ENCODE data around the gene PPM1E.
"Not testable (repeated sequence)": the region's sequence is repeated elsewhere in the genome, so short reads cannot be mapped to it uniquely, and the experiment has no call there.

PPM1E gene

DNA sequence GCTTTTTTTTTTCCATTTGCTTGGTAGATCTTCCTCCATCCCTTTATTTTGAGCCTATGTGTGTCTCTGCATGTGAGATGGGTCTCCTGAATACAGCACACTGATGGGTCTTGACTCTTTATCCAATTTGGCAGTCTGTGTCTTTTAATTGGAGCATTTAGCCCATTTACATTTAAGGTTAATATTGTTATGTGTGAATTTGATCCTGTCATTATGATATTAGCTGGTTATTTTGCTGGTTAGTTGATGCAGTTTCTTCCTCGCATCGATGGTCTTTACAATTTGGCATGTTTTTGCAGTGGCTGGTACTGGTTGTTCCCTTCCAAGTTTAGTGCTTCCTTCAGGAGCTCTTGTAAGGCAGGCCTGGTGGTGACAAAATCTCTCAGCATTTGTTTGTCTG is 94.5 kb downstream of the PPM1E start:
- not testable (repeated sequence) for ATAC-seq

- no peak for ATAC-seq
Measured at GRCh38 chr17:58865301-58865700, 109.6 kb downstream of the PPM1E start.

- ATAC-seq, result no peak
Measured at GRCh38 chr17:58870747-58871146, 115.1 kb downstream of the PPM1E start.

GRCh38 chr17:58873926-58874325 is 118.3 kb downstream of the PPM1E start:
- no peak for ATAC-seq

GRCh38 chr17:58875261-58875660 is 119.6 kb downstream of the PPM1E start:
- ATAC-seq, result no peak

DNA sequence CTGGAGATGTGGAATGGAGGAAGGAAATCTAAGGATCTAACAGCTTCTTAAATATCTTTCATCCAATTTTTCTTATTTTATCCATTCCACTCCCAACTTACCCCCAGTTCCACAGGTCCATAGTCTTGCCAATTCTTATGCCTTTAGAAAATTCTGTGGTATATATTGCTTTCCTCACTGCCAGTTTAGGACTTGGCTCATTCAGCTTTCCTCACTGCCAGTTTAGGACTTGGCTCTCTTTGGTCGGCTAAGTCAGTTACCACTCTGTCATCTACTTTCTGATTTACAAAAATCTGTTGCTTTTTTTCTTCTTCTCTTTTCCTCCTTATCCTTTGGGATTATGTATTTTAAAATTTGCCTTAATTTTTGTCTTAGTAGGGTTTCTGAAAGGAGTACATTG is 128.5 kb downstream of the PPM1E start:
- ATAC-seq, result no peak

DNA sequence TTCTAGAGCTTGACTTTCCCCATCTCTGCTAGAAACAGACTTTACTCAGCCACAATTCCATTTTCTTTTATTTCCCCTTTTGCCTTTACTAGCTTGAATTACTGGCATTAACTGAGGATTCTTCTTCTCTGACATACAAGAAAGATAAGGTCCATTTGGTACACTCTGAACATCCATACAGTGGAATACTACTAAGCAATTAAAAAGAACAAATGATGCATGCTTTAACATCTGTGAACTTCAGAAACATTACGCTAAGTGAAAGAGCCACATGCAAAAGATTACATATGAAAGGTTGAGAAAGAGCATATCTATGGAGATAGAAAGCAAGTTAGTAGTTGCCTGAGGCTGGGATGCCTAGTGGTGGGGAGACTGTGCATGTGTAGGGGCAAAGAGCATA is 130.9 kb downstream of the PPM1E start:
- no peak for ATAC-seq

DNA sequence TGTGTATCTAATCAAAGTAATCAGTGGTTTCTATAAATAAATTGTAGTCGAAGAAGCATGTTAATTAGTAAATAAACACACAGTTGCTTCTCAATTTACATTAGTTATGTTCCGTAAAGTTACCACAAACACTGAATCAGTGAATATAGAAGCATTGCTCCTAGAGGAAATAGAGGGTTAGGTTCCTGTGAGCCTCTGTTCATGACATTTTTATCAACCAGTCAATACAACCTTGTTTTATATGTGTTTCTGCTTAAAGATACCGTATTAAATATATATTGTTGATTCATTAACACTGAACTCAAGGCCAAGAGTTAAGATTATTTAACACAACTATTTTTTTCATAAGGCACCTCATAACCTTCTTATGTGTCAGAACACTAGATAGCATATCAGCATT is 134.3 kb downstream of the PPM1E start:
- ATAC-seq, result no peak

DNA sequence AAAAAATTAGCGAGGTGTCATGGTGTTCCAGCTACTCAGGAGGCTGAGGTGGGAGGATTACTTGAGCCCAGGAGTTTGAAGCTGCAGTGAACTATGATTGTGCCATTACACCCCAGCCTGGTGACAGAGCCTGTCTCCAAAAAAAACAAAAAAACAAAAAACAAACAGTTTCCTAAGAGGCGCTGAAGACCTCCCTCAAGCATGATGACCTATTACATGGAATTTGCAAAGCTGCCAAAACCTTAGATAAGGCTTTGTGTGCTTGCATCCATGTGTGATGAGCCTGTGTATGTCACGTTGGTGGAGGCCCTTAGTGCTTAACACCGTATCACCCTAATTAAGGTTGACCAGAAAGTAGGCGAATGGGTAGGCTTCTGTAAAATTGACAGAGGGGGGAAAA is 143.5 kb downstream of the PPM1E start:
- no peak for ATAC-seq

DNA sequence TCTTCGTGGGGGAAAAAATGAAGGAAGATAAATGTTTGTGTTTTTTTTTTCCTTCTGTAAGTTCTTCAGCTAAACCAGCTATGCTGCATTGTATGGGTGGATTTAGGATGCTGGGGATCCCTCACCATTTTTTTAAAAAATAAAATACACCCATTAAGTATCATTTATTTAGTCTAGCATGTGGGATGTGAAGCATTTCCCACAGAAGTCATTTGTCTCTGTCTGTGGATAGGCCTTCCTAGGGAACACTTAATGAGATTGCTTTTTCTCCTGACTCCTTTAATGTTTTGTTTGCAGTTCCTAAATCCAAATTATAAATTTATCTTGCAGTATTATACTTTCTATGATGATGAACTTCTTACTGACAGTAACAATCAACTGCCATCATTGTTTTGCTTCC is 146.7 kb downstream of the PPM1E start:
- no peak for ATAC-seq

GRCh38 chr17:58911741-58912343 is 156.2 kb downstream of the PPM1E start:
- no peak for ATAC-seq

DNA sequence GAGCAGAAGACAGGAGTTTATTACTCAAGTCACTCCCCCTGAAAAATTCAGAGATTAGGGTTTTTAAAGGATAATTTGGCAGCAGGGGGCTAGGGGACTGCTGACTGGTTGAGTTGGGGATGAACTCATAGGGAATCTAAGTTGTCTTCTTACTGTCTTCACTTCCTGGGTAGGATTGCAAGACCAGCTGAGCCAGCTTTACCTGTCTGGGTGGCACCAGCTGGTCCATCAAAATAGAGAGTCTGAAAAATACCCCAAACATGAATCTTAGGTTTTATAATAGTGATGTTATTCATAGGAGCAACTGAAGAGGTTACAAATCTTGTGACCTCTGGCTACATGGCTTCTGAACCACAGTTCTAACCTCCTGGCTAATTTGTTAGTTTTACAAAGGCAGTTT is 157.9 kb downstream of the PPM1E start:
- no peak for ATAC-seq

DNA sequence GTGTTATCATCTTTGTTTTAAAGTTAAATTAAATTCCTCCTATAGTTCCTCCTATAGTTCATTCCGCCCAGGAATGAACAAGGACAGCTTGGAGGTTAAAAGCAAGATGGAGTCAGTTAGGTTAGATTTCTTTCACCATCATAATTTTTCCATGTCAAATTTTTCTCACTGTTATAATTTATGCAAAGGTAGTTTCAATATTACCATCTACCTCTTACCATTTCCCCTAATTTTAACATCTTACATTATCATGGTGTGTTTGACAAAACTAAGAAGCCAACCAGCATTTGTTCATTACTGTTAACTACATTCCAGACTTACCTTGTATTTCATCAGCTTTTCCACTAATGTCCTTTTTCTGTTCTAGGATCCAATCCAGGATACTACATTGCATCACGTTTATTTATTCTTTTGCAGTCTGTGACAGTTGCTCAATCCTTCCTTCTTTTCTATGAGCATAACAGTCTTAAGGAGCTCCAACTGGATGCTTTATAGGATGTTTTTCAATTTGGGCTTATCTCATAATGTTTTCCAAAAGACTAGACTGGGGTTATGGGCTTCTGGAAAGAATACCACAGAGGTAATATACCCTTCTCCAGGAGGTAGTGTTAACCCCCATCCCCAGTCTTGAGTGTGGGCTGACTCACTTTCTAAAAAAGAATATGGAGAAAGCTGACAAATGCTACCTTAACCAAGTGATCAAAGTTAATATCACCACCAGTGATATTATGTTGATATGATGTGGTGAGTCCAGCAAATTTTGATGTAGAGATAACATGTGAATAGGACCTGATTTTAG is 158.5 kb downstream of the PPM1E start:
- ATAC-seq, result no peak

DNA sequence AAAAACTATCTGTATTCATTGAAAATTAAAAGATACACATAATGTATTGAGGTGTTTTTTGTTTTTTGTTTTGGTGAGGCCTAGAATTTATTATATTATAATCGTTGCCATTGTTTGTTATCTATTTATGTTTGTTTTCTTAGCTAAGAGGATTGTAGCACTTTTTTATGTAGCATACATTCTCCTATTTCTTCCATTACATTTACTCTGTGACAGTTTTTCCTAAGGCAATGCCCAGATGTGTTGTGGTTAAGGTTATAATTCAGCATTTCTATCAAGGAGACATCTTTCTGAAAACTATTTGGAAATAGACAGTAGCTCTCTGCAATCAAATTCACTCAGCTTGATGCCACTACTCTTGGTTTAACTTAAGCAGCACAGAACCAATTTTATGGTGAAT is 161.6 kb downstream of the PPM1E start:
- ATAC-seq, result no peak

- ATAC-seq, result no peak
Measured at GRCh38 chr17:58918072-58918471, 162.4 kb downstream of the PPM1E start.

DNA sequence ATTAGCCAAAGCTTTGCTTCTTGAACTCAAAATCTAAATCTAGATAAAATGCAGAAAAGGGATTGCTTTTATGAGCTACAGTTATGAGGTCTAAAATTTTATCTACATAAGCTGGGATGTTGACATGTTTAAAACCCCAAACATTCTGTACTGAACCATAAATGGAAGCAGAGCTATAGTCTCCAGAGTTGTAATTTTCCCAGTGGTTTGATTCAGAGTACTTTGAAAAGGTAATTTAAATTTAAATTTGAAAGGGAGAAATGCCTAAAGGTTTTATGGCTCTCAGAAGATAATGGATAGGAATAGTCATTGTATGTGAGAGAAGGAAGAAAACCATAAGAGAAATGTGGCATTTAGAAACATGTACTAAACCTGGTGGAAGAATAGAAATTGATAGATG is 163.2 kb downstream of the PPM1E start:
- no peak for ATAC-seq

DNA sequence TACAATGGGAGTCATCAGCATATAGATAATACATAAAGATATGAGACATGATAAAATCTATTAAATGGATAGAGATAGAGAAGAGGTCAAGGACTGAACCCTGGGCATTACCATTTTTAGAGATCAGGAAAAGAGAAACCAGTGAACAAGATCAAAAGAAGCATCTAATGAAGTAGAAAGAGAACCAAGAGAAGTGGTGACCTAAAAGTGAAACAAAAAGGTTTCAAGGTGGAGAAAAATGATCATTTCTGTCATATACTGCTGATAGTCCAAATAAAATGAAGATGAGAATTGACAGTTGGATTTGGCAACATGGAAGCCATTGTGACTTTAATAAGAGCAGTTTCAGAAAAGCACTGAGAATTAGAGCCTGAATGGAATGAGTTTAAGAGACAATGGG is 165.1 kb downstream of the PPM1E start:
- ATAC-seq, result no peak

- no peak for ATAC-seq
Measured at GRCh38 chr17:58932956-58933355, 177.3 kb downstream of the PPM1E start.

- ATAC-seq, result no peak
Measured at GRCh38 chr17:58936295-58936694, 180.6 kb downstream of the PPM1E start.

GRCh38 chr17:58944166-58944565 is 188.5 kb downstream of the PPM1E start:
- no peak for ATAC-seq

GRCh38 chr17:58947411-58947810 is 191.8 kb downstream of the PPM1E start:
- no peak for ATAC-seq

DNA sequence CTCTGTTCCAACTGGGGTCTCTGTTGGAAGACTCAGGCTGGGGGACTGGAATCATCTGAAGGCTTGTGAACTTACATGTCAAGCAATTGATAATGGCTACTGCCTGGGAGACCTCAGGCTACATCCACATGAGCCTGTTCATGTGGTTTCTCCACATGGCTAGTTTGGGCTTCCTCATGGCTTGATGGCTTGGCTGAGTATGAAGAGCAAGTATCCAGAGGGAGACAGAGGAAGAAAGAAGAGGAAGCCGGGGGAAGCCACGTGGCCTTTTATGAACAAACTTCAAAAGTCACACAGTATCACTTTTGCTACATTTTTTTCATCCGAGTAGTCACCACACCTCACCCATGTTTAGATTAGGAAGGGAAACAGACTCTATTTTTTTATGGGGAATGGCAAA is 192.2 kb downstream of the PPM1E start:
- no peak for ATAC-seq

DNA sequence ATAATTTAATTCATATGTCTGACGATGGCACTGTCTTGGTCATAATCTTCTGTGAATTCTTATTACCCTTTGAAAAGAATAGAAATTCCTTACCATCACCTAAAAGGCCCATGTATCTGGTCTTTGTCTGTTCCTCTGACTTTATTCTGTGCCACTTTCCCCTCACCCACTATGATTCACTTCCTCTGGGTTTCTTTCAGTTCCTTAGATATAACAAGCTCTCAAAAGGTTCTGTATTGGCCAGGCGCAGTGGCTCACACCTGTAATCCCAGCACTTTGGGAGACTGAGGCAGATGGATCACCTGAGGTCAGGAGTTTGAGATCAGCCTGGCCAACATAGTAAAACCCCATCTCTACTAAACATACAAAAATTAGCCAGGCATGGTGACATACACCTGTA is 198.7 kb downstream of the PPM1E start:
- ATAC-seq, result not testable (repeated sequence)

GRCh38 chr17:58956997-58957724 is 201.5 kb downstream of the PPM1E start:
- no peak for ATAC-seq
